GM23338 (cell line): ENCODE data around the gene FERMT3. TPM values are rescaled to one million over a fixed set of nuclear protein-coding genes. Genes with fewer than 3 reads are reported as not detected.

Source experiments
- ATAC-seq: fragments of 200-7000 bp; cut with Tn5 transposase; 3 replicates; pipeline ENCODE4 v1.9.1; 2020
- DNase-seq: peaks from one replicate; pipeline ENCODE4 v3.0.0-alpha.2; 2015; ENCODE audit warnings: low spot score
- H2AFZ ChIP-seq: fragments of 200-600 bp; sonication (generic); 2 replicates; pipeline ENCODE4 v1.8.0; 2016; ENCODE audit warnings: antibody characterized with exemption, mild to moderate bottlenecking, moderate library complexity
- H3F3A ChIP-seq: fragments of 200-600 bp; sonication (generic); replicated peaks from 2 replicates; pipeline ENCODE4 v1.8.0; 2017; ENCODE audit warnings: antibody characterized with exemption, mixed run types, low read depth
- H3K27ac ChIP-seq: fragments of 200-600 bp; sonication (generic); 2 replicates; pipeline ENCODE4 v1.6.1; 2016; ENCODE audit warnings: low read depth
- H3K27me3 ChIP-seq: fragments of 200-600 bp; sonication (generic); 2 replicates; pipeline ENCODE4 v1.8.0; 2016; ENCODE audit warnings: mild to moderate bottlenecking, mixed run types, moderate library complexity; ENCODE audit not compliant: insufficient read depth
- H3K36me3 ChIP-seq: fragments of 200-600 bp; sonication (generic); 2 replicates; pipeline ENCODE4 v1.8.0; 2016; ENCODE audit warnings: mild to moderate bottlenecking; ENCODE audit not compliant: insufficient read depth
- H3K4me1 ChIP-seq: fragments of 200-600 bp; sonication (generic); 2 replicates; pipeline ENCODE4 v1.8.0; 2016; ENCODE audit warnings: mild to moderate bottlenecking, moderate library complexity; ENCODE audit not compliant: insufficient read depth
- H3K4me2 ChIP-seq: fragments of 200-600 bp; sonication (generic); 2 replicates; pipeline ENCODE4 v1.7.1; 2017; ENCODE audit warnings: mixed run types
- H3K4me3 ChIP-seq: fragments of 200-600 bp; sonication (generic); 2 replicates; pipeline ENCODE4 v1.6.1; 2016; ENCODE audit warnings: mixed run types
- H3K79me2 ChIP-seq: fragments of 200-600 bp; sonication (generic); replicated peaks from 2 replicates; pipeline ENCODE4 v1.8.0; 2017; ENCODE audit warnings: mild to moderate bottlenecking; ENCODE audit not compliant: insufficient read depth
- H3K9me2 ChIP-seq: fragments of 200-600 bp; sonication (generic); 2 replicates; pipeline ENCODE4 v1.8.0; 2017; ENCODE audit not compliant: insufficient read depth
- H4K20me1 ChIP-seq: fragments of 200-600 bp; sonication (generic); replicated peaks from 2 replicates; pipeline ENCODE4 v1.8.0; 2017; ENCODE audit warnings: mild to moderate bottlenecking; ENCODE audit not compliant: insufficient read depth
- H3K27ac Mint-ChIP-seq: 2 replicates; pipeline ENCODE4 v1.8.0; 2020; ENCODE audit warnings: inconsistent platforms, mild to moderate bottlenecking, moderate library complexity, mixed read lengths
- H3K27me3 Mint-ChIP-seq: 3 replicates; pipeline ENCODE4 v1.8.0; 2022; ENCODE audit warnings: low read depth, mild to moderate bottlenecking, moderate library complexity, mixed read lengths, inconsistent platforms; ENCODE audit not compliant: insufficient read depth, poor library complexity
- H3K36me3 Mint-ChIP-seq: 3 replicates; pipeline ENCODE4 v1.8.0; 2021; ENCODE audit warnings: low read depth, mild to moderate bottlenecking, inconsistent platforms, moderate library complexity, mixed read lengths
- H3K4me1 Mint-ChIP-seq: 3 replicates; pipeline ENCODE4 v1.8.0; 2020; ENCODE audit warnings: mild to moderate bottlenecking, inconsistent platforms, mixed read lengths
- H3K4me3 Mint-ChIP-seq: 3 replicates; pipeline ENCODE4 v1.8.0; 2021; ENCODE audit warnings: moderate library complexity, mild to moderate bottlenecking, inconsistent platforms, mixed read lengths
- H3K9me3 Mint-ChIP-seq: 3 replicates; pipeline ENCODE4 v1.8.0; 2020; ENCODE audit warnings: moderate library complexity, mild to moderate bottlenecking, inconsistent platforms, mixed read lengths
- CREB1 ChIP-seq: fragments of 250-450 bp; sonication (Bioruptor Pico); IDR thresholded peaks from 2 replicates; pipeline ENCODE4 v1.5.0; 2020; ENCODE audit warnings: low read depth, mild to moderate bottlenecking, moderate library complexity
- EZH2 ChIP-seq: fragments of 200-600 bp; sonication (generic); IDR thresholded peaks from one replicate; pipeline ENCODE4 v1.8.0; 2017; ENCODE audit warnings: antibody characterized with exemption, mild to moderate bottlenecking, low read depth; ENCODE audit not compliant: unreplicated experiment
- EZH2phosphoT487 ChIP-seq: fragments of 200-600 bp; sonication (generic); IDR thresholded peaks from one replicate; pipeline ENCODE4 v1.8.1; 2018; ENCODE audit warnings: antibody characterized with exemption; ENCODE audit not compliant: unreplicated experiment
- JUNB ChIP-seq: IDR thresholded peaks from one replicate; pipeline ENCODE4 v1.6.1; 2016; ENCODE audit warnings: antibody characterized with exemption; ENCODE audit not compliant: unreplicated experiment
- NANOG ChIP-seq: IDR thresholded peaks from 2 replicates; pipeline ENCODE4 v1.6.1; 2016; ENCODE audit warnings: antibody characterized with exemption, borderline replicate concordance
- POLR2AphosphoS5 ChIP-seq: IDR thresholded peaks from 2 replicates; pipeline ENCODE4 v1.6.1; 2016; ENCODE audit warnings: antibody characterized with exemption, low read depth
- STAT1 ChIP-seq: IDR thresholded peaks from one replicate; pipeline ENCODE4 v1.6.1; 2016; ENCODE audit warnings: antibody characterized with exemption; ENCODE audit not compliant: unreplicated experiment
- ZNF114 ChIP-seq: fragments of 250-450 bp; sonication (Bioruptor Pico); IDR thresholded peaks from 2 replicates; pipeline ENCODE4 v1.5.0; 2020; ENCODE audit warnings: mild to moderate bottlenecking, moderate library complexity
- ZNF331 ChIP-seq: fragments of 250-450 bp; sonication (Bioruptor Pico); IDR thresholded peaks from 2 replicates; pipeline ENCODE4 v1.5.0; 2020; ENCODE audit warnings: low read depth, mild to moderate bottlenecking, moderate library complexity
- polyA plus RNA-seq: library from polyadenylated mRNA; unstranded; fragments of >200 nt; fragmentation: Nextera tagmentation; extraction: Ambion mirVana; gene quantifications from 2 replicates; pipeline ENCODE4 v1.2.1, GENCODE V29; 2016
- total RNA-seq: library from RNA; depleted of rRNA; stranded (reverse); fragments of >200 nt; shearing (Covaris generic); gene quantifications from 2 replicates; pipeline ENCODE4 v1.2.3, GENCODE V29; 2014
- TF ChIP-seq, protein P1 (sequence below): IDR thresholded peaks from one replicate; pipeline ENCODE4 v1.6.1; 2018; ENCODE audit warnings: antibody characterized with exemption; ENCODE audit not compliant: unreplicated experiment
- TF ChIP-seq, protein P2 (sequence below): fragments of 250-450 bp; sonication (Bioruptor Pico); IDR thresholded peaks from 2 replicates; pipeline ENCODE4 v1.5.0; 2020; ENCODE audit warnings: mild to moderate bottlenecking, moderate library complexity
- TF ChIP-seq, protein P3 (sequence below): IDR thresholded peaks from 2 replicates; pipeline ENCODE4 v1.6.1; 2016; ENCODE audit warnings: antibody characterized with exemption
- TF ChIP-seq, protein P4 (sequence below), 2 experiments: fragments of 200-600 bp in 1 of 2; sonication (generic) in 1 of 2; conservative IDR thresholded peaks; 2 replicates each; pipeline versions ENCODE4 v1.5.1 to v1.6.1; 2016 to 2017; ENCODE audit warnings: antibody characterized with exemption in 2 of 2, low read depth in 2 of 2, mild to moderate bottlenecking in 2 of 2, moderate library complexity in 1 of 2

Gene FERMT3
- total and polyA plus RNA-seq, 2 experiments from 2014 or later = 1.5 to 1.6 TPM

DNA sequence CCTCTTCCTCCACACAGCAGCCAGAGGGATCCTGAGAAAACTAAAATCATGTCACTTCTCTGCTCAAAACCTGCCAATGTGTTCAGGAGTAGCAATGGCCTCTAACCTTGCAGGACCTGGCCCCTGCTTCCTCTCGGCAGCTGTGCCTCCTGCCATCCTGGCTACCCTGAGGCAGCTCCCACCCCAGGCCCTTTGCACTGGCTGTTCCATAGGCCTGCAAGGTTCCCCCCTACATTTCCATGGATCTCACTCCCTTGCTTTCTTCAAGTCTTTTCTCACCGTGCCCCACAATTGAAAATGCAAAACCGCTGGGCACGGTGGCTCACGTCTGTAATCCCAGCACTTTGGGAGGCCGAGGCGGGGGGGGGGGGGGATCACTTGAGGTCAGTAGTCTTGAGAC, 22.6 kb upstream of the FERMT3 start:
- H3K9me3 Mint-ChIP-seq = no peaks in the 10 kb centered on the region
- Histone ChIP-seq H3K79me2 (peaks cover 23% of the 10 kb centered on the region), H3K27ac (no peak overlapping the region), H3F3A (peaks cover 32% of the 10 kb centered on the region), H4K20me1 (peaks cover 26% of the 10 kb centered on the region), H2AFZ (no peak overlapping the region), H3K27me3 (no peaks in the 10 kb centered on the region), H3K9me2 (no peaks in the 10 kb centered on the region), H3K4me3 (peak overlapping the region; percentile 78; the same call in 1 of the 2 replicates), H3K4me1 (peaks cover 18% of the 10 kb centered on the region; the same call in 1 of the 2 replicates), H3K4me2 (peak overlapping the region; percentile 92; the same call in 1 of the 2 replicates), H3K36me3 (peaks cover 3% of the 10 kb centered on the region; the same call in 1 of the 2 replicates)
- TF ChIP-seq EZH2 = no peak
- TF ChIP-seq, protein P1, sequence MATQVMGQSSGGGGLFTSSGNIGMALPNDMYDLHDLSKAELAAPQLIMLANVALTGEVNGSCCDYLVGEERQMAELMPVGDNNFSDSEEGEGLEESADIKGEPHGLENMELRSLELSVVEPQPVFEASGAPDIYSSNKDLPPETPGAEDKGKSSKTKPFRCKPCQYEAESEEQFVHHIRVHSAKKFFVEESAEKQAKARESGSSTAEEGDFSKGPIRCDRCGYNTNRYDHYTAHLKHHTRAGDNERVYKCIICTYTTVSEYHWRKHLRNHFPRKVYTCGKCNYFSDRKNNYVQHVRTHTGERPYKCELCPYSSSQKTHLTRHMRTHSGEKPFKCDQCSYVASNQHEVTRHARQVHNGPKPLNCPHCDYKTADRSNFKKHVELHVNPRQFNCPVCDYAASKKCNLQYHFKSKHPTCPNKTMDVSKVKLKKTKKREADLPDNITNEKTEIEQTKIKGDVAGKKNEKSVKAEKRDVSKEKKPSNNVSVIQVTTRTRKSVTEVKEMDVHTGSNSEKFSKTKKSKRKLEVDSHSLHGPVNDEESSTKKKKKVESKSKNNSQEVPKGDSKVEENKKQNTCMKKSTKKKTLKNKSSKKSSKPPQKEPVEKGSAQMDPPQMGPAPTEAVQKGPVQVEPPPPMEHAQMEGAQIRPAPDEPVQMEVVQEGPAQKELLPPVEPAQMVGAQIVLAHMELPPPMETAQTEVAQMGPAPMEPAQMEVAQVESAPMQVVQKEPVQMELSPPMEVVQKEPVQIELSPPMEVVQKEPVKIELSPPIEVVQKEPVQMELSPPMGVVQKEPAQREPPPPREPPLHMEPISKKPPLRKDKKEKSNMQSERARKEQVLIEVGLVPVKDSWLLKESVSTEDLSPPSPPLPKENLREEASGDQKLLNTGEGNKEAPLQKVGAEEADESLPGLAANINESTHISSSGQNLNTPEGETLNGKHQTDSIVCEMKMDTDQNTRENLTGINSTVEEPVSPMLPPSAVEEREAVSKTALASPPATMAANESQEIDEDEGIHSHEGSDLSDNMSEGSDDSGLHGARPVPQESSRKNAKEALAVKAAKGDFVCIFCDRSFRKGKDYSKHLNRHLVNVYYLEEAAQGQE = no peak
- TF ChIP-seq ZNF331 (CRISPR knock-in tag) = no peak
- TF ChIP-seq JUNB = no peak
- no peak for TF ChIP-seq EZH2phosphoT487
- no peak for TF ChIP-seq ZNF114 (CRISPR knock-in tag)
- TF ChIP-seq, protein P2, sequence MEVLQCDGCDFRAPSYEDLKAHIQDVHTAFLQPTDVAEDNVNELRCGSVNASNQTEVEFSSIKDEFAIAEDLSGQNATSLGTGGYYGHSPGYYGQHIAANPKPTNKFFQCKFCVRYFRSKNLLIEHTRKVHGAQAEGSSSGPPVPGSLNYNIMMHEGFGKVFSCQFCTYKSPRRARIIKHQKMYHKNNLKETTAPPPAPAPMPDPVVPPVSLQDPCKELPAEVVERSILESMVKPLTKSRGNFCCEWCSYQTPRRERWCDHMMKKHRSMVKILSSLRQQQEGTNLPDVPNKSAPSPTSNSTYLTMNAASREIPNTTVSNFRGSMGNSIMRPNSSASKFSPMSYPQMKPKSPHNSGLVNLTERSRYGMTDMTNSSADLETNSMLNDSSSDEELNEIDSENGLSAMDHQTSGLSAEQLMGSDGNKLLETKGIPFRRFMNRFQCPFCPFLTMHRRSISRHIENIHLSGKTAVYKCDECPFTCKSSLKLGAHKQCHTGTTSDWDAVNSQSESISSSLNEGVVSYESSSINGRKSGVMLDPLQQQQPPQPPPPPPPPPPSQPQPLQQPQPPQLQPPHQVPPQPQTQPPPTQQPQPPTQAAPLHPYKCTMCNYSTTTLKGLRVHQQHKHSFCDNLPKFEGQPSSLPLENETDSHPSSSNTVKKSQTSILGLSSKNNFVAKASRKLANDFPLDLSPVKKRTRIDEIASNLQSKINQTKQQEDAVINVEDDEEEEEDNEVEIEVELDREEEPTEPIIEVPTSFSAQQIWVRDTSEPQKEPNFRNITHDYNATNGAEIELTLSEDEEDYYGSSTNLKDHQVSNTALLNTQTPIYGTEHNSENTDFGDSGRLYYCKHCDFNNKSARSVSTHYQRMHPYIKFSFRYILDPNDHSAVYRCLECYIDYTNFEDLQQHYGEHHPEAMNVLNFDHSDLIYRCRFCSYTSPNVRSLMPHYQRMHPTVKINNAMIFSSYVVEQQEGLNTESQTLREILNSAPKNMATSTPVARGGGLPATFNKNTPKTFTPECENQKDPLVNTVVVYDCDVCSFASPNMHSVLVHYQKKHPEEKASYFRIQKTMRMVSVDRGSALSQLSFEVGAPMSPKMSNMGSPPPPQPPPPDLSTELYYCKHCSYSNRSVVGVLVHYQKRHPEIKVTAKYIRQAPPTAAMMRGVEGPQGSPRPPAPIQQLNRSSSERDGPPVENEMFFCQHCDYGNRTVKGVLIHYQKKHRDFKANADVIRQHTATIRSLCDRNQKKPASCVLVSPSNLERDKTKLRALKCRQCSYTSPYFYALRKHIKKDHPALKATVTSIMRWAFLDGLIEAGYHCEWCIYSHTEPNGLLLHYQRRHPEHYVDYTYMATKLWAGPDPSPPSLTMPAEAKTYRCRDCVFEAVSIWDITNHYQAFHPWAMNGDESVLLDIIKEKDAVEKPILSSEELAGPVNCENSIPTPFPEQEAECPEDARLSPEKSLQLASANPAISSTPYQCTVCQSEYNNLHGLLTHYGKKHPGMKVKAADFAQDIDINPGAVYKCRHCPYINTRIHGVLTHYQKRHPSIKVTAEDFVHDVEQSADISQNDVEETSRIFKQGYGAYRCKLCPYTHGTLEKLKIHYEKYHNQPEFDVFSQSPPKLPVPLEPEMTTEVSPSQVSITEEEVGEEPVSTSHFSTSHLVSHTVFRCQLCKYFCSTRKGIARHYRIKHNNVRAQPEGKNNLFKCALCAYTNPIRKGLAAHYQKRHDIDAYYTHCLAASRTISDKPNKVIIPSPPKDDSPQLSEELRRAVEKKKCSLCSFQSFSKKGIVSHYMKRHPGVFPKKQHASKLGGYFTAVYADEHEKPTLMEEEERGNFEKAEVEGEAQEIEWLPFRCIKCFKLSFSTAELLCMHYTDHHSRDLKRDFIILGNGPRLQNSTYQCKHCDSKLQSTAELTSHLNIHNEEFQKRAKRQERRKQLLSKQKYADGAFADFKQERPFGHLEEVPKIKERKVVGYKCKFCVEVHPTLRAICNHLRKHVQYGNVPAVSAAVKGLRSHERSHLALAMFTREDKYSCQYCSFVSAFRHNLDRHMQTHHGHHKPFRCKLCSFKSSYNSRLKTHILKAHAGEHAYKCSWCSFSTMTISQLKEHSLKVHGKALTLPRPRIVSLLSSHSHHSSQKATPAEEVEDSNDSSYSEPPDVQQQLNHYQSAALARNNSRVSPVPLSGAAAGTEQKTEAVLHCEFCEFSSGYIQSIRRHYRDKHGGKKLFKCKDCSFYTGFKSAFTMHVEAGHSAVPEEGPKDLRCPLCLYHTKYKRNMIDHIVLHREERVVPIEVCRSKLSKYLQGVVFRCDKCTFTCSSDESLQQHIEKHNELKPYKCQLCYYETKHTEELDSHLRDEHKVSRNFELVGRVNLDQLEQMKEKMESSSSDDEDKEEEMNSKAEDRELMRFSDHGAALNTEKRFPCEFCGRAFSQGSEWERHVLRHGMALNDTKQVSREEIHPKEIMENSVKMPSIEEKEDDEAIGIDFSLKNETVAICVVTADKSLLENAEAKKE (CRISPR knock-in tag) = no peak
- TF ChIP-seq, protein P3, sequence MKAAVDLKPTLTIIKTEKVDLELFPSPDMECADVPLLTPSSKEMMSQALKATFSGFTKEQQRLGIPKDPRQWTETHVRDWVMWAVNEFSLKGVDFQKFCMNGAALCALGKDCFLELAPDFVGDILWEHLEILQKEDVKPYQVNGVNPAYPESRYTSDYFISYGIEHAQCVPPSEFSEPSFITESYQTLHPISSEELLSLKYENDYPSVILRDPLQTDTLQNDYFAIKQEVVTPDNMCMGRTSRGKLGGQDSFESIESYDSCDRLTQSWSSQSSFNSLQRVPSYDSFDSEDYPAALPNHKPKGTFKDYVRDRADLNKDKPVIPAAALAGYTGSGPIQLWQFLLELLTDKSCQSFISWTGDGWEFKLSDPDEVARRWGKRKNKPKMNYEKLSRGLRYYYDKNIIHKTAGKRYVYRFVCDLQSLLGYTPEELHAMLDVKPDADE = no peak
- no peak for TF ChIP-seq NANOG
- no peak for TF ChIP-seq STAT1
- TF ChIP-seq POLR2AphosphoS5 = no peak
- no peak for TF ChIP-seq CREB1 (CRISPR knock-in tag)
- TF ChIP-seq, protein P4, sequence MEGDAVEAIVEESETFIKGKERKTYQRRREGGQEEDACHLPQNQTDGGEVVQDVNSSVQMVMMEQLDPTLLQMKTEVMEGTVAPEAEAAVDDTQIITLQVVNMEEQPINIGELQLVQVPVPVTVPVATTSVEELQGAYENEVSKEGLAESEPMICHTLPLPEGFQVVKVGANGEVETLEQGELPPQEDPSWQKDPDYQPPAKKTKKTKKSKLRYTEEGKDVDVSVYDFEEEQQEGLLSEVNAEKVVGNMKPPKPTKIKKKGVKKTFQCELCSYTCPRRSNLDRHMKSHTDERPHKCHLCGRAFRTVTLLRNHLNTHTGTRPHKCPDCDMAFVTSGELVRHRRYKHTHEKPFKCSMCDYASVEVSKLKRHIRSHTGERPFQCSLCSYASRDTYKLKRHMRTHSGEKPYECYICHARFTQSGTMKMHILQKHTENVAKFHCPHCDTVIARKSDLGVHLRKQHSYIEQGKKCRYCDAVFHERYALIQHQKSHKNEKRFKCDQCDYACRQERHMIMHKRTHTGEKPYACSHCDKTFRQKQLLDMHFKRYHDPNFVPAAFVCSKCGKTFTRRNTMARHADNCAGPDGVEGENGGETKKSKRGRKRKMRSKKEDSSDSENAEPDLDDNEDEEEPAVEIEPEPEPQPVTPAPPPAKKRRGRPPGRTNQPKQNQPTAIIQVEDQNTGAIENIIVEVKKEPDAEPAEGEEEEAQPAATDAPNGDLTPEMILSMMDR (conservative IDR thresholded peaks at IDR 0.05; ENCODE audit: low read depth in 2 of 2) = no peak
- no peak overlapping the region; the same call in 1 of the 2 replicates for H3K27ac Mint-ChIP-seq
- H3K36me3 Mint-ChIP-seq = peaks cover 37% of the 10 kb centered on the region
- ATAC-seq (no peak), DNase-seq (no peak)
- peaks cover 28% of the 10 kb centered on the region for H3K4me1 Mint-ChIP-seq
- peaks cover 31% of the 10 kb centered on the region for H3K27me3 Mint-ChIP-seq
- peak overlapping the region; percentile 98; the same call in 2 of the 3 replicates for H3K4me3 Mint-ChIP-seq
